ENCODE measurements around the gene MACROD2. TPM values are rescaled to one million over a fixed set of nuclear protein-coding genes. Genes with fewer than 3 reads are reported as not detected.
"Not testable (repeated sequence)": the region's sequence is repeated elsewhere in the genome, so short reads cannot be mapped to it uniquely, and the experiment has no call there.

Gene MACROD2
- total RNA-seq, 4 donors from 2014 or later: 12.6 to 60.3 (median 18.9) TPM

DNA sequence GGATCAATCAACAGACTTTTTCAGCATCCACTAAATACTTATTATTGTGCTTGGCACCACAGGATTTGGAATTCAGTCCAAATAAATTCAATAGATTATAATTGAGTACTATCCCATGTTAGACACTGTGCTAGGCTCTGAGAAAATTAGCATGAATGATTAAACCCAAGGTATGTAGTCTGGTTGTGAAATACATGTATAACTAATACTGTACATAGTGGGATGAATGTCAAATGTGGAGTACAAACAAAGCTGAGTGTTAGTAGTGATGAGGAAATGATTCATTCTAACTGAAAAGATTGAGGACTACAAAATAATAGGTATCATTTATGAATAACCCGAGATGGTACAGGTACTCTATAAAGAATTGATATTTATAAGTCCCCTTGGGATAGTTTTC is 454.0 kb downstream of the MACROD2 start:
- Histone ChIP-seq H3K4me1 (no peaks in the 10 kb centered on the region), H3K27ac (no peak overlapping the region), H3K4me3 (no peak overlapping the region), H3K9me3 (no peaks in the 10 kb centered on the region), H3K27me3 (no peaks in the 10 kb centered on the region), H3K36me3 (no peaks in the 10 kb centered on the region)
- 55% methylated on average over 1 of the region's 1 CpG for WGBS
- no peak for TF ChIP-seq POLR2AphosphoS5 (IDR thresholded peaks at IDR 0.05)
- TF ChIP-seq POLR2A (IDR thresholded peaks at IDR 0.05): no peak
- TF ChIP-seq CTCF (IDR thresholded peaks at IDR 0.05): no peak
- no peak for TF ChIP-seq EP300 (IDR thresholded peaks at IDR 0.05)
- no peak for DNase-seq (ENCODE audit: low spot score in 2 of 2)

DNA sequence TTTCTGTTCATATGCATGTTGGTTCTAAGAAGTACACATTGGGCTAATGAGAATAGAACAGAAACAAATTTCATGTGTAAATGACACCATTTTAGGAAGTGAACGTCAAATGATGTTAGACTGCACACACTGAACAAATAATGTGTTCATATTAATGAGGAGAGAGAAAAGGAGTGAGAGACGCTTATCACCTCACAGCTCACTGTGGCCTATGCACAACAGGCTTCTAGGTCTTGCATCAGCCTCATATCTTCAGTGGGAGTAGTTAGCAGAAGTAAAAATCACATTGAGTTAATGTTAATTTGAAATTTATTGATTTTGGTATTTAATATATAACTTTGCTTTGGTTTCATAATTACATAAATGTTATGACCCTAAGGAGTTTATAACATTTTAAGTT is 454.9 kb downstream of the MACROD2 start:
- TF ChIP-seq POLR2A (IDR thresholded peaks at IDR 0.05): no peak
- no peak for TF ChIP-seq POLR2AphosphoS5 (IDR thresholded peaks at IDR 0.05)
- TF ChIP-seq EP300 (IDR thresholded peaks at IDR 0.05): no peak
- TF ChIP-seq CTCF (IDR thresholded peaks at IDR 0.05): no peak
- Histone ChIP-seq H3K4me3 (no peak overlapping the region), H3K36me3 (no peaks in the 10 kb centered on the region), H3K9me3 (no peaks in the 10 kb centered on the region), H3K27me3 (no peaks in the 10 kb centered on the region), H3K27ac (no peak overlapping the region), H3K4me1 (no peaks in the 10 kb centered on the region)
- 95% methylated on average over 2 of the region's 2 CpGs for WGBS
- DNase-seq (ENCODE audit: low spot score in 2 of 2): no peak

DNA sequence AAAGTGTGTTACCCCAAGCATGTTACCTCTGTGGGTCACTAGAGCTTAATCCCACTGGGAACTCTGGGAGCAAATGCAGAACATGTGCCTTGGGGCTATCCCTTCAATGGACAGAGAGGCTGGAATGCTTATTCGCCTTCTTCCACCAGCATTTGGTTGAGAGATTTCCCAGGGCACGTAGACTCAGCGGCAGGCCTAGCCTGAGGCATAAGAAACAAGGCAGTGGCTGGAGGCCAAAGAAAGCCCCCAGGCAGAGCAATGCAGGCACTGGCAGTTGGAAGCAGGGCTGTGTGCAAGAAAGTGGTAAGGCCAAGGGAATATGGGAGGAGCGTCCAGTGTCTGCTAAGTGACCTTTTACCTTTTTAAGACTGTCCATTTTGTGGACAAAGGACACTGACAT is 456.1 kb downstream of the MACROD2 start:
- H3K4me3 ChIP-seq: no peak overlapping the region
- no peak overlapping the region for H3K27ac ChIP-seq
- TF ChIP-seq CTCF (IDR thresholded peaks at IDR 0.05): no peak
- no peak for TF ChIP-seq POLR2A (IDR thresholded peaks at IDR 0.05)
- no peak for TF ChIP-seq POLR2AphosphoS5 (IDR thresholded peaks at IDR 0.05)
- no peak for TF ChIP-seq EP300 (IDR thresholded peaks at IDR 0.05)
- no peaks in the 10 kb centered on the region for H3K4me1 ChIP-seq
- 79% methylated on average over 4 of the region's 4 CpGs for WGBS
- no peaks in the 10 kb centered on the region for H3K27me3 ChIP-seq
- no peaks in the 10 kb centered on the region for H3K36me3 ChIP-seq
- DNase-seq (ENCODE audit: low spot score in 2 of 2): no peak
- H3K9me3 ChIP-seq: no peaks in the 10 kb centered on the region

- TF ChIP-seq POLR2A (IDR thresholded peaks at IDR 0.05) (no peak), CTCF (IDR thresholded peaks at IDR 0.05) (no peak), POLR2AphosphoS5 (IDR thresholded peaks at IDR 0.05) (no peak), EP300 (IDR thresholded peaks at IDR 0.05) (no peak)
- H3K27ac ChIP-seq: no peak overlapping the region
- DNase-seq (ENCODE audit: low spot score in 2 of 2): no peak
- no peaks in the 10 kb centered on the region for H3K9me3 ChIP-seq
- no peaks in the 10 kb centered on the region for H3K27me3 ChIP-seq
- WGBS: 85% methylated on average over 3 of the region's 3 CpGs
- no peaks in the 10 kb centered on the region for H3K4me1 ChIP-seq
- no peaks in the 10 kb centered on the region for H3K36me3 ChIP-seq
- H3K4me3 ChIP-seq: no peak overlapping the region
These were observed 457.9 kb downstream of the MACROD2 start for GRCh38 chr20:14453259-14453658.

GRCh38 chr20:14454296-14454695 is 459.0 kb downstream of the MACROD2 start:
- no peak overlapping the region for H3K4me3 ChIP-seq
- H3K9me3 ChIP-seq: no peaks in the 10 kb centered on the region
- WGBS: 57% methylated on average over 1 of the region's 1 CpG
- DNase-seq (ENCODE audit: low spot score in 2 of 2): no peak
- H3K27me3 ChIP-seq: no peaks in the 10 kb centered on the region
- no peak for TF ChIP-seq CTCF (IDR thresholded peaks at IDR 0.05)
- no peak for TF ChIP-seq POLR2A (IDR thresholded peaks at IDR 0.05)
- TF ChIP-seq POLR2AphosphoS5 (IDR thresholded peaks at IDR 0.05): no peak
- TF ChIP-seq EP300 (IDR thresholded peaks at IDR 0.05): no peak
- no peak overlapping the region for H3K27ac ChIP-seq
- no peaks in the 10 kb centered on the region for H3K36me3 ChIP-seq
- no peaks in the 10 kb centered on the region for H3K4me1 ChIP-seq

DNA sequence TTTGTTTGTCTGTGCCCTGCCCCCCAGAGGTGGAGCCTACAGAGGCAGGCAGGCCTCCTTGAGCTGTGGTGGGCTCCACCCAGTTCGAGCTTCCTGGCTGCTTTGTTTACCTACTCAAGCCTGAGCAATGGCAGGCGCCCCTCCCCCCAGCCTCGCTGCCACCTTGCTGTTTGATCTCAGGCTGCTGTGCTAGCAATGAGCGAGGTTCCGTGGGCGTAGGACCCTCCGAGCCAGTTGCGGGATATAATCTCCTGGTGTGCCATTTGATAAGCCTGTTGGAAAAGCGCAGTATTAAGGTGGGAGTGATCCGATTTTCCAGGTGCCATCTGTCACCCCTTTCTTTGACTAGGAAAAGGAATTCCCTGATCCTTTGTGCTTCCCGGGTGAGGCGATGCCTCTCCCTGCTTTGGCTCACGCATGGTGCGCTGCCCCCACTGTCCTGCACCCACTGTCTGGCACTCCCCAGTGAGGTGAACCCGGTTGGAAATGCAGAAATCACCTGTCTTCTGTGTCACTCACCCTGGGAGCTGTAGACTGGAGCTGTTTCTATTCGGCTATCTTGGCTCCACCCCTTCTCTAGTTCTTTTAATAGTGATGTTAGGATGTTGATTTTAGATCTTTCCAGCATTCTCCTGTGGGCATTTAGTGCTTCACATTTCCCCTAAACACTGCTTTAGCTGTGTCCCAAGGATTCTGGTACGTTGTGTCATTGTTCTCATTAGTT is 471.9 kb downstream of the MACROD2 start:
- not testable (repeated sequence) for H3K9me3 ChIP-seq; H3K27me3 ChIP-seq; H3K4me1 ChIP-seq; H3K36me3 ChIP-seq; H3K4me3 ChIP-seq; H3K27ac ChIP-seq; DNase-seq (ENCODE audit: low spot score in 2 of 2)
- WGBS: 93% methylated on average over 16 of the region's 17 CpGs

Measured in suprapubic skin (tissue), 4 donors.